Mammary epithelial cell (primary cell): ENCODE data around the gene KLHL29.

Experiments
- CTCF ChIP-seq, 2 donors: IDR thresholded peaks in 1 of 2; conservative IDR thresholded peaks in 1 of 2; 2 replicates each; pipeline ENCODE4 v1.5.1; 2011 to 2012; ENCODE audit warnings: inconsistent platforms in 2 of 2, low read length in 2 of 2, mild to moderate bottlenecking in 2 of 2, control low read depth in 1 of 2, low read depth in 1 of 2; ENCODE audit not compliant: insufficient read depth in 1 of 2; ENCODE audit errors: extremely low read depth in 1 of 2
- EZH2 ChIP-seq: IDR thresholded peaks from 2 replicates; pipeline ENCODE4 v1.6.1; 2012; ENCODE audit warnings: low read length, inconsistent platforms, borderline replicate concordance

- TF ChIP-seq CTCF (conservative IDR thresholded peaks at IDR 0.05 in 1 of 2, IDR thresholded peaks at IDR 0.05 in 1 of 2; ENCODE audit: extremely low read depth in 1 of 2, insufficient read depth in 1 of 2, low read depth in 1 of 2, low read length in 2 of 2), result no peak
- no peak for TF ChIP-seq EZH2
Observed at GRCh38 chr2:23695890-23696751, 311.1 kb downstream of the KLHL29 start.
